Neural cell (in vitro differentiated cells): ENCODE data around the gene KCNJ8. TPM values are rescaled to one million over a fixed set of nuclear protein-coding genes. Genes with fewer than 3 reads are reported as not detected.
A peak's percentile ranks its signal among the peaks of the same experiment; 100 is the strongest.

Experiments
- H2AFZ ChIP-seq: fragments of 200-600, 300-800 bp; sonication (generic), shearing (Covaris generic); 2 replicates; pipeline ENCODE4 v1.6.0; 2014; ENCODE audit warnings: low read depth, mild to moderate bottlenecking, antibody characterized with exemption, low read length, moderate library complexity
- H3F3A ChIP-seq: fragments of 200-600 bp; shearing (Covaris generic); 2 replicates; pipeline ENCODE4 v1.6.1; 2016; ENCODE audit warnings: mild to moderate bottlenecking, moderate library complexity, mixed read lengths, antibody characterized with exemption, low read length; ENCODE audit not compliant: insufficient read depth, poor library complexity, severe bottlenecking
- H3K27ac ChIP-seq: fragments of 200-600, 300-800 bp; sonication (generic), shearing (Covaris generic); 2 replicates; pipeline ENCODE4 v1.5.1; 2014; ENCODE audit warnings: mild to moderate bottlenecking, low read length, moderate library complexity
- H3K27me3 ChIP-seq: fragments of 300-800, 200-600 bp; sonication (generic), shearing (Covaris generic); 2 replicates; pipeline ENCODE4 v1.6.0; 2014; ENCODE audit warnings: mild to moderate bottlenecking, low read depth, low read length, moderate library complexity; ENCODE audit not compliant: insufficient read depth
- H3K36me3 ChIP-seq: fragments of 300-800, 200-600 bp; sonication (generic), shearing (Covaris generic); 2 replicates; pipeline ENCODE4 v1.5.1; 2014; ENCODE audit warnings: mild to moderate bottlenecking, antibody characterized with exemption, low read length, moderate library complexity; ENCODE audit not compliant: insufficient read depth
- H3K4me2 ChIP-seq: fragments of 300-800, 200-600 bp; sonication (generic), shearing (Covaris generic); 2 replicates; pipeline ENCODE4 v1.6.0; 2014; ENCODE audit warnings: mild to moderate bottlenecking, low read length
- H3K4me3 ChIP-seq: fragments of 300-800, 200-600 bp; sonication (generic), shearing (Covaris generic); 2 replicates; pipeline ENCODE4 v1.5.1; 2014; ENCODE audit warnings: mild to moderate bottlenecking, low read length, moderate library complexity
- H3K79me2 ChIP-seq: fragments of 200-600 bp; shearing (Covaris generic); replicated peaks from 2 replicates; pipeline ENCODE4 v1.6.0; 2014; ENCODE audit warnings: mild to moderate bottlenecking, low read length, moderate library complexity; ENCODE audit not compliant: insufficient read depth
- H3K9ac ChIP-seq: fragments of 300-800, 200-600 bp; sonication (generic), shearing (Covaris generic); 2 replicates; pipeline ENCODE4 v1.6.1; 2016; ENCODE audit warnings: mild to moderate bottlenecking, low read length, mixed read lengths
- H3K9me2 ChIP-seq: fragments of 200-600 bp; shearing (Covaris generic); 2 replicates; pipeline ENCODE4 v1.6.1; 2016; ENCODE audit warnings: mild to moderate bottlenecking, low read length, mixed read lengths; ENCODE audit not compliant: insufficient read depth
- H3K9me3 ChIP-seq: fragments of 200-600, 300-800 bp; sonication (generic), shearing (Covaris generic); 2 replicates; pipeline ENCODE4 v1.6.1; 2016; ENCODE audit warnings: mild to moderate bottlenecking, mixed run types, low read length, moderate library complexity, mixed read lengths
- H4K20me1 ChIP-seq: fragments of 200-600 bp; shearing (Covaris generic); 2 replicates; pipeline ENCODE4 v1.6.1; 2016; ENCODE audit warnings: mild to moderate bottlenecking, mixed run types; ENCODE audit not compliant: insufficient read depth
- CTCF ChIP-seq: fragments of 450-650 bp; IDR thresholded peaks from 2 replicates; pipeline ENCODE4 v1.5.1; 2014; ENCODE audit warnings: antibody characterized with exemption, mild to moderate bottlenecking, moderate library complexity; ENCODE audit not compliant: poor library complexity, severe bottlenecking
- EP300 ChIP-seq: fragments of 450-650 bp; conservative IDR thresholded peaks from 2 replicates; pipeline ENCODE4 v1.6.1; 2014; ENCODE audit warnings: antibody characterized with exemption, mild to moderate bottlenecking, moderate library complexity; ENCODE audit not compliant: poor library complexity, severe bottlenecking
- EZH2 ChIP-seq: fragments of 200-600, 300-800 bp; shearing (Covaris generic), sonication (generic); IDR thresholded peaks from 2 replicates; pipeline ENCODE4 v1.6.1; 2014; ENCODE audit warnings: antibody characterized with exemption, low read length, borderline replicate concordance, mild to moderate bottlenecking; ENCODE audit not compliant: insufficient read depth, poor library complexity, severe bottlenecking
- MXI1 ChIP-seq: fragments of 450-650 bp; conservative IDR thresholded peaks from 2 replicates; pipeline ENCODE4 v1.6.1; 2014; ENCODE audit warnings: antibody characterized with exemption, mild to moderate bottlenecking; ENCODE audit not compliant: poor library complexity, severe bottlenecking
- POLR2AphosphoS5 ChIP-seq: IDR thresholded peaks from 2 replicates; pipeline ENCODE4 v1.6.1; 2012
- RAD21 ChIP-seq: fragments of 450-650 bp; conservative IDR thresholded peaks from 2 replicates; pipeline ENCODE4 v1.6.1; 2014; ENCODE audit warnings: antibody characterized with exemption, mild to moderate bottlenecking, moderate library complexity
- REST ChIP-seq: IDR thresholded peaks from 2 replicates; pipeline ENCODE4 v1.6.1; 2012; ENCODE audit warnings: borderline replicate concordance
- SMC3 ChIP-seq: fragments of 450-650 bp; conservative IDR thresholded peaks from 2 replicates; pipeline ENCODE4 v1.6.1; 2014; ENCODE audit warnings: antibody characterized with exemption, mild to moderate bottlenecking, moderate library complexity; ENCODE audit not compliant: poor library complexity
- TAF1 ChIP-seq: IDR thresholded peaks from 2 replicates; pipeline ENCODE4 v1.6.1; 2012; ENCODE audit warnings: low read depth
- polyA plus RNA-seq: library from polyadenylated mRNA; depleted of rRNA; stranded (reverse); fragments of >200 nt; gene quantifications from 2 replicates; pipeline ENCODE4 v1.2.3, GENCODE V29; 2014

KCNJ8 gene
- polyA plus RNA-seq, 1 donor from 2014 or later = not detected

GRCh38 chr12:21775133-21775820 is 771 bp upstream of the KCNJ8 start:
- no peaks in the 10 kb centered on the region for H3K36me3 ChIP-seq
- H3K79me2 ChIP-seq = no peaks in the 10 kb centered on the region
- peaks cover 5% of the 10 kb centered on the region for H3K27me3 ChIP-seq
- peak overlapping the region; percentile 19 for H3K4me2 ChIP-seq
- H3F3A ChIP-seq = no peaks in the 10 kb centered on the region
- H3K27ac ChIP-seq = no peak overlapping the region
- no peak overlapping the region for H3K9ac ChIP-seq
- peak overlapping the region; percentile 63 for H3K4me3 ChIP-seq
- no peak for TF ChIP-seq EP300
- TF ChIP-seq TAF1 = no peak
- TF ChIP-seq REST = no peak
- TF ChIP-seq POLR2AphosphoS5 = no peak
- TF ChIP-seq EZH2 = no peak
- TF ChIP-seq MXI1 = no peak
- no peak for TF ChIP-seq RAD21
- no peak for TF ChIP-seq SMC3
- TF ChIP-seq CTCF = no peak
- no peaks in the 10 kb centered on the region for H4K20me1 ChIP-seq
- no peaks in the 10 kb centered on the region for H3K9me2 ChIP-seq
- H3K9me3 ChIP-seq = no peaks in the 10 kb centered on the region
- H2AFZ ChIP-seq = no peak overlapping the region

- Histone ChIP-seq H3K9ac (no peak overlapping the region), H3K4me2 (no peak overlapping the region), H3K9me3 (no peaks in the 10 kb centered on the region), H4K20me1 (no peaks in the 10 kb centered on the region), H3F3A (no peaks in the 10 kb centered on the region), H3K27me3 (peaks cover 5% of the 10 kb centered on the region), H3K4me3 (no peak overlapping the region), H3K9me2 (no peaks in the 10 kb centered on the region), H3K79me2 (no peaks in the 10 kb centered on the region), H3K27ac (no peak overlapping the region), H3K36me3 (no peaks in the 10 kb centered on the region), H2AFZ (no peak overlapping the region)
- TF ChIP-seq POLR2AphosphoS5 (no peak), MXI1 (no peak), CTCF (no peak), TAF1 (no peak)
These were observed 700 bp downstream of the KCNJ8 start for GRCh38 chr12:21773806-21774205.
